Amniotic stem cell (primary cell): ENCODE results near the gene KRT9.
"Not testable (repeated sequence)": the region's sequence is repeated elsewhere in the genome, so short reads cannot be mapped to it uniquely, and the experiment has no call there.

Source experiments
- DNase-seq: peaks from one replicate; lab custom pipeline; 2025; lab: John Stamatoyannopoulos, UW

KRT9 gene

DNA sequence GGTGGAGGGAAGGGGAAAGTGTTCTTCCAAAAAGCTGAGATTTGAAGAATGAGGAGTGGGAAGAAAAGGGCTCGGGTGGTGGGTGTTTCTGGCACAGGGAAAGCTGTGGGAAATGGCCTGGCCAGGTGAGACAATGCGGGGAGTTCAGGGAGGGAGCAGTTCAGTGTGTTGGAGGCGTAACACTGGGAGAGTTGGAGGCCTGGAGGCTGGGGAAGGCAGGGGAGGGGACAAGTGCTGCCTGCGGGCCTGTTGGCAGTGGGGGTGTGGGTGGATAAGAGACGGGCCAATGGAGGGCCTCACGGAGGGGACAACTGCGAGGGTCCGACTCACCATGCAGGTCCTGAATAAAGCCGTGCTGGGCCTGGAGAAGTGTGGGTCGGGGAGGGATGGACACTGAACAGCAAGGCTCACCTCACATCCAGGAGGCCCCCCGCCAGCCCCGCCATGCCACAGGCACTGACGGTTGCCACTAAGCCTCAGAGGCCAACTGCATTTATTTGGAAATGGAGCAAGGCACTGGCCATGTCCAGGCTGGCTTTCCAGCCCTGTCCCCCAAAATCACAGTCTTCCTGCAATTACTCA is 25.9 kb downstream of the KRT9 start:
- DNase-seq: no peak

DNA sequence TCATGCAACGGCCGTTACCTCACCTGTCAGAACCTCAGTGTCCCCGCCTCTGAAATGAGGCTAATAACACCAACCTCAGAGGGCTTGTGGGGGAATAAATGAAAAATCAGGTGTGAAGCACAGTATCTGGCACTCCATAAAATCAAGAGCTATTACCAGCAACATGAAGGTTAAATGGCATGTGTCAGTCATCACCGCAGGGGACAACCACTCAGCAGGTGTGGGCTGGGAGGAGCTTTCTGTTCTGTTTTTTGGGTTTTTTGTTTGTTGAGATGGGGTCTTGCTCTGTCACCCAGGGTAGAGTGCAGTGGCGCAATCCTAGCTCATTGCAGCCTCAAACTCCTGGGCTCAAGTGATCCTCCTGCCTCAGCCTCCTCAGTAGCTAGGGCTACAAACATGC is 26.9 kb downstream of the KRT9 start:
- no peak for DNase-seq

DNA sequence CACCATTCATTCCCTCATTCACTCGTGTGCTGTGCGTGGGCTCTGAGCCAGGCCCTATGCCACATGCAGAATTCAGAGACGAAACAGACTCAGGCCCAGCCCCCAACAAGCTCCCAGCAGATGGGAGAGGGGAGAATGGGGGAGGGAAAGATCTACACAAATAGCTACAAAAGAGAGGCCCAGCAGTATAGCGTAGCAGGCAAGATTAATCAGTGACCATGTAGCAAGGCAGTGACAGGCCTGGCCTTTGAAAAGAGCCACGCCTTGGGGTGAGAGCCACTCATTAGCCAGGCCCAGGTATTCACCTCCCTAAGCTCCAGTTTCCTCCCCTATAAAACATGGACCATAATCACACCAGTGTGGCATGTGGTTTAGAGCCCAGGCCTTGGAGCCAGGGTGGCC is 27.4 kb downstream of the KRT9 start:
- DNase-seq: no peak

DNA sequence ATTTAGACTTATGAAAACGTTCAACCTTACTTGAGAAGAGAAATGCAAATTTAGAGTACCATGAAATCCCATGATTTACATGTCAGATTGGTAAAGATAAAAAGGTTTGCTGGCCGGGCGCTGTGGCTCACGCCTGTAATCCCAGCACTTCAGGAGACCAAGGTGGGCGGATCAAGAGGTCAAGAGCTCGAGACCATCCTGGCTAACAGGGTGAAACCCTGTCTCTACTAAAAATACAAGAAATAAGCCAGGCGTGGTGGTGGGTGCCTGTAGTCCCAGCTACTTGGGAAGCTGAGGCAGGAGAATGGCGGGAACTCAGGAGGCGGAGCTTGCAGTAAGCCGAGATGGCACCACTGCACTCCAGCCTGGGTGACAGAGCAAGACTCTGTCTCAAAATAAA is 29.1 kb downstream of the KRT9 start:
- DNase-seq: not testable (repeated sequence)

DNA sequence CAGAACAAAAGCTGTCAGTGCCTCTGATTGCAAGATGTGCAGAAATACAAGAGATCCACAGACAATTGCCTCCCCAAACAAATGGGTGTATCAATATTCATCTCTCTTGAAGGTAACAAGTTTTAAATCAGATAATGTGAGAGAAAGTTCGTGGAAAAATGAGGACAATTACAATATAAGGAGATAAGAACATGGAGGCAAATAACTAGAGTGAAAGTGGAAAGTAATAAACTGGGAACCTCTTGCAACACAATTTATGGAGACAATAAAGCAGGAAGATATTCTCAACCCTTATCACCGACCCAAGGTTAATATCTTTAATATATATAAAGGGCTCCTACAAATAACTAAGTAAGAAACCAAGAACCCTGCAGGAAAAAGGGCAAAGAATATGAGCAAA is 29.5 kb downstream of the KRT9 start:
- no peak for DNase-seq

DNA sequence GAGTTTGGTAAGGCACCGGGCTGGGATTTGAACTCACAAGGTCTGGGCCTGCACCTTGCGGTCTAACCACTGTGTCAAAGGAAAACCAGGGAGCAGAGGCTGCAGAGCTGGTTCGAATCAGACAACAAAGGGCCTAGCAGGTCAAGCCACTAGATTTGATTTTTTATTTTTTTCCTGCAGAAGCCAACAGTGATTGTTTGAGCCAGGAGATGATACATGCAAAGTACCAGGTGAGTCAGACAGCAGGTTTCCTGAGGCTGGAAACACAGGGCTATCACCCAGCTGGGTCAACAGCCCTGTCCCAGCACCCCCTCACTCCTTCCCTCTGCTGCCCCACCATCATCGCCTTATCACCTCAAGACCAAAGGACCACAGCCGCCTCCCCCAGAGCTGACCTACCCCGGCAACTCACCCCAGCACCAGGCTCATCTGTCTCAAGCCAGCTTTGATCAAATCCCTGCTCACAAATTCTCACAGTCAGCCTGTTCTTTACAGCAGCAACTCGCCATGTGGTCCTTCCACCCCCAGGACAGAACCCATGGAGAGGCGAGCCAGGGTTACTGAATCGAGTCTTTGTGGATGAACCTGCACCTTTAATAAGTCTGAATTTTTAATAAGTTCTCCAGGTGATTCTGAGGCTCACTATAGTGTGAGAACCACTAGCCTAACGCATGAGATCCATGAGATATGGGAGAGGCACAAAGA is 30.8 kb downstream of the KRT9 start:
- no peak for DNase-seq

DNA sequence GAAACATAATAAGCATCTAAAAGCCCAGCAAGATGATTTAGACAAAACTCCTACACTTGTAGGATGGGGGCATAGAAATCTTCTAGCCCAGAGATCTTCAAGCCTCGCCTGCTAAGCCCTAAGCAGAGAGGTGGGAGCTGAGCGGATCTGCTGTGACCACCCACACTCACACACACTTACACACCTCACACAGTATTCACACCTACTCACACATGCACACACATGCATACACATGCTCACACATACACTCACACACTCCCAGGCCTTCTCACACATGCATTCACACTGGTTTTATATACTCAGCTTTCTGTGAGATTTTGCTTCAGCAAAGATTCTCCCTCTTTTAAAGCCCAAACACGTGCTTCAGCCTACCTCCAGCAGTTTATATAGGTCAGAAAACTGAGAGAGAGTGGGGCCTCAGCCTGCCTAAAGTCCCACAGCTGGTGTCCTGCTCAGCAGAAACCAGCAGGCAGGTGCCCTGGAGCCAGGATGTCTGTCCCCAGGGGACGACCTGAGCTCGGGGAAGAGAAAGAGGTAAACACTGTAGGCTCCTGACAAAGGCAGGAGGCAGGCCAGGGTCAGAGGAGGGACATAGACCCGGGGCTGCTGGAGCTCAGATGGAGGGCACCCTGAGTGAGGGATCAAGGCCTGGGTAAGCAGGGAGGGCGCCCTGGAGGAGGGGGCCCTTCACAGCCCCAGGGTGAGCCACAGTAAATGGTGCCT is 31.7 kb downstream of the KRT9 start:
- no peak for DNase-seq

DNA sequence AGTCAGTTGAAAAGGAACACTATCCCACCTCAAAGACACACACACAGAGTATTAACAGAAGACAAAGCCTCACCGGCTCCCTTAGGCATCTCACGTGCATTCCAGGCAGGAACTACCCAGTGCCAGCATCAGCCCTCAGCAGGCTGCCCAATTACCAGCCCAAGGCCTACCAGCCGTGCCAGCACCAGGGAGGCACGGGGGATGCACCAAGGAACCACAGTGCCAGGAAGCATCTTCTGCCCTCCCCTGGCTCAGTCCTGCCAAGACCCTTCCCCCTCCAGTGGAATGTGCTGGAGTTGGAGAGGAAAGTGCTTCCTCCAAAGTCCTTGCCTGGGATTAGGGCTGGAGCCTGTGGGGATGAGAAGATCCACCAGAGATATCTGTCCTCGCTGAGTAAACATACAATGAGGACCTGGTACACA is 32.8 kb downstream of the KRT9 start:
- DNase-seq: no peak

DNA sequence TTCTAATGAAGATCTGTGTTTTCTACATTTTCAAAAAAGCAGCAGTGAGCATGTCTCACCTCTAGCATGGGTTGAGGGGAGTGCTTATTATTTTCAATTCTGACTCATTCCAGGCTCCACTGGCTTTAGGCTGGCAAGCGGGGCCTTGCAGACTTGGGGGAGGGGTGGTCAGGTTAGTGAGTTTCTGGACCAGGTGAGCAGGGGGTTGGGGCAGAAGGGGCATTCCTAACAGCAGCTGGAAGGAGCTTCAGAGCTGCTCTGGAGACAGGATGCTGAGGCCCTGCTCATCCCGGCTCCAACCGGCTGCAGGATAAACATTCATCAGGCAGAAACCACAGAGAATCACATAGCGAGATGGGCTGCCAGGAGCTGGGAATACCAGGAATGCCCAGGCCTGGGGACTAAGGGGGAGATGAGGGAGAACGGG is 33.3 kb downstream of the KRT9 start:
- DNase-seq: no peak

DNA sequence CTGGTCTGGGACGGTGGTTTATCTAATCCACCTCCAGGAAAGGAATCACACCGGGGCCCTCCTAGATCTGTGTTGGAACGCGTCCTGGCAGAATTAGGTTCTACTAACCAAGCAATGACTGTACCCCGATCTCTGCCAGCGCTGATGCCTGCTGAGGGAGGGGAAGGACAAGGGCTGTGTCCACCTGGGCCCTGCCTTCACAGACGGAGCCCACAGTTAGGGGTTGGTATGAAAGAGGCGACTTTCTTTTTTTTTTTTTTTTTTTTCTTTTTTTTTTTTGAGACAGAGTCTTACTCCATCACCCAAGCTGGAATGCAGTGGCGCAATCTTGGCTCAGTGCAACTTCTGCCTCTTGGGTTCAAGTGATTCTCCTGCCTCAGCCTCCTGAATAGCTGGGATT is 33.9 kb downstream of the KRT9 start:
- DNase-seq: no peak

DNA sequence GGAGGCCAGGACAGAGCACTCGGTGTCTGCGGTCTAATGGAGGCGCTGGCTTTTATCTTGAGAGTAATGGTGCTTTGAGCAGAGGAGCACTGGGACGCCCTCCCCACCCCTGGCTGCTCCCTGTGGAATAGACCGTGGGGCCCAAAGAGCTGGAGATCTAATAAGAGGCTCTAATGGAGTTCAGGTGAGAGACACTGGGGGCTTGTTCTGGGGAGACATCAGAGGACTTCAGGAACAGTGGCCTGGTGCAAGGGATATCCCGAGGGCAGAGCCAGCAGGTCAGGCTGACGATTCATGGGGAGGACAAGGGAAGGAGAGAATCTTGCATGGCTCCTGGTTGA is 34.3 kb downstream of the KRT9 start:
- no peak for DNase-seq

DNA sequence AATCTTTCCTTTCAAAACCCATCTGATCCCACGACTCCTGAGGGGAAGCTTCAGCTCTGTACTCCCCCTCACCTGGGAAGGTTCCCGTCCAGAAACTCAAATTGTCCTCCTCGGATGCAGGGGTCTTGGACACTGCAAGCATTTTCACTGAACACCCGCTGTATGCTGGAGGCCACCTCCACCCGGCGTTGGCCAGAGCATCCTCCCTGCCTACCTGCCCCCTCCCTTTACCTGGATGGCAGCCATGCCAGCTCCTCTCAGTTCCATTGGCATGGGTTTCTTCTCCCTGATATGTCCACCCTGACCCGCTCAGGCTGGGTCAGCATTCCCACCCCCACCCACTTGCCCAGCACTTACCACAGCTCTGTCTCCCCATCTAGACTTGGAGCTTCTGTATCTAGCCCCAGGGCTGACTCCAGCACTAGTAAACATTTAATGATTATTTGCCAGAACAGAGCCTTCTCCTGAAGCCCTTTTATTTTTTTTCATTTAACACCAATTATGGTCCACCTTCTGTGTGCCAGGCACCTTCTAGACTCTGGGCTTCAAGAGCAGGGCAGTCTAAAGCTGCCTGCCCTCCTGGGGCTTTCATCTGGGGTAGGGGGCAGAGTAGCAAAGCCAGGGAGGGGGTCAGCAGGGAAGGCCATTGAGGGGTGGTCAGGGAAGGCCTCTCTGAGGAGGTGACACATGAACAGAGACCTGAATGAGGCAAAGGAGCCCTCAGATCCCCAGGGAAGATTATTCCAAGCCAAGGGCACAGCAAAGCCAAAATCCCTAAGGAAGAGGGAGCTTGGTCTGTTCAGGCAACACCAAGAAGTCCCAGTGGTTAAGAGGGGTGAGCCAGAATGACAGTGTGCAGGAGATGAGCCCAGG is 34.9 kb downstream of the KRT9 start:
- no peak for DNase-seq

DNA sequence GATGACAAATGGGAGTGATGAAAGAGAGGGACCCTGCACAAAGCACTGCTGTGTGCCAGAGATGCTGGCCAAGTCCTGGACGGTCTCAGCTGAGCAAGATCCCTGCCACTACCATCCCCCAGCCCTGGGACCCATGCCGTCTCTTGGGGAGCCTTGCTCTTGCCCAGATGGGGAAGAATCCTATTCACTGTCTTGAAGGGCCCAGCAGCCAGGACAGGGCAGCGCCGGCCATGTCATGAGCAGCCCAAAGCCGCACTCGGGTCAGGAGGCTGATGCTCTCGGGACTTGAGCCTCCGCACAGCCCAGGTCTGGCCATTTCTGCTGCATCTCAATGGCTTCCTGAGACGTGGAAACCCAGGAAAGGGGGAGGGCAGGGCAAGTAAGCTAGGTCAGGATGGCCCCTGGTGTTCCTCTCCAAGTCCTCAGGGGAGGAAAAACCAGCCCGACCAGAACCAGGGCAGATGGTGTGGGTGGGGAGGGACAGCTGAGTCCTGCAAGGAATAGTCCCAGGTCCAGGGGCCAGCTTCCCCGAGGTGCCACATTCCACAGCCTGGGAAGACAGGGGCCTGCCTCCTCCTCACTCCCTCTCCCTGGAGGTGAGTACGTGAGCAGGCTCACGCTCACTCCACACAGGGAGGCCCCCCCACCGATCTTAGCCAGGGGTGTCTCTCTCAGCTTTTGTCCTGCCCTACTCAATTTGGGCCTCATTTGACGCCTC is 35.9 kb downstream of the KRT9 start:
- no peak for DNase-seq

DNA sequence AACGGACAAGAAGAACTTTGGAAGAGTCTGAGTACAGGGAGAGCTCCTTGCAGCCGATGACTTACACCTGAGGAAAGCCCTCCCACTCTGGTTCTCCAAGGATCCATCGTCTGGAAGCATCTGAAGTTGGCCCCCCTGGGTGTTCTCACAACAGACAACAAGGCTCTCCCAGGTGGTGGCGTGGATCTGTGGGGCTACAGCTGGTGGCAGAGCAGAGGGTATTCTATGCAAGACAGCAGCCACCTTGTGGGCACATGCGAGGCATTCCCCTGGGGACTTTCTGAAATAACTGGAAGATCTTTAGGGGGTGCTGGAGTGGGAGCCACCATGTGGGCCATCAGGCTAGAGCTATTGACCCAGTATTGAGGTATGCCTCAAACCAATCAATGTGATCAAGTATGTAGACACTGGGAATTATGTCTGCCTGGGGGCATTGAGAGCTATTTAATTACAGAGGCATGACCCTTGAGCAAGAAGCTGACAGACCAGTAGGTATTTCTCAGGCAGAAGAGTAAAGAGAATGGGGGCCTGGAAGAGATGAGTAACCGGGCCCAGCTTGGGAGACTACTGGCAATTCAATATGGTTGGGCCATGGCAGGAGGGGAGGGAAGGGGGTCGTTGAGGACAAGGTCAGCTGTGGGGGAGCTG is 36.8 kb downstream of the KRT9 start:
- DNase-seq: no peak

DNA sequence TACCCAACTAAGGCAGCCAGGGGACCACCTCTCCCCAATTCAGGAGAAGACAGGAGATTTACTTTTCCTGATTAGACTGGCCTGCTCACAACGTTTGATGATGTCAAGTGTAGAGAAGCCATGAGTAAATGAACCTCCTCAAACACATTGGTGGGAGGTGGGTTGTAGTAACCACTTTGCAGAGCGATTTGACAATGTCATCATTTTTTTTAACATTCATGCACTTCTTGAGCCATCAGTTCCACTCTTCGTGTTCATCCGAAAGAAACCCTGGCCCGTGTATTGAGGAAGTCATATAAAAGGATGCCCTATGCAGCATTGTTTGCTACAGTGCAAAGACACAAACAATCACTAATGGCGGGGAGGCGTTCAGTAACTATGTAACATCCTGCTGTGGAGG is 38.2 kb downstream of the KRT9 start:
- DNase-seq: no peak

DNA sequence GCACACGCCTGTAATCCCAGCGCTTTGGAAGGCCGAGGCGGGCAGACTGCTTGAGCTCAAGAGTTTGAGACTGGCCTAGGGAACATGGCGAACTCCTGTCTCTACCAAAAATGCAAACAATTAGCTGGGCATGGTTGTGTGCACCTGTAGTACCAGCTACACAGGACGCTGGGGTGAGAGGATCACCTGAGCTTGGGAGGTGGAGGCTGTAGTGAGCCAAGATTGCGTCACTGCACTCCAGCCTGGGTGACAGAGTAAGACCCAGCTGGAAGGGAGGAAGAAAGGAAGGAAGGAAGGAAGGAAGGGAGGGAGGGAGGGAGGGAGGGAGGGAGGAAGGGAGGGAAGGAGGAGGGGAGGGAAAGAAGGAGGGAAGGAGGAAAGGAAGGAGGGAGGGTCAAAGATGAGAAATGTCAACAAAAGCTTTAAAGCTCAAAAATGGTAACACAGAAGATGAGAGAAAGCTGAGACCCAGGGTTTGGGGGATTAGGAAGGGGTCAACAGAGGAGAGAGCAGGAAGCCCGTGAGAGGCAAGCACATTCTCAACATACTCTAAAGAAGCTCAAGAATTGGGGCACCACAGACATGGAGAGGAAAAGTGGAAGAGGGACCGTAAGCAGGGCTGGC is 38.8 kb downstream of the KRT9 start:
- DNase-seq: no peak

DNA sequence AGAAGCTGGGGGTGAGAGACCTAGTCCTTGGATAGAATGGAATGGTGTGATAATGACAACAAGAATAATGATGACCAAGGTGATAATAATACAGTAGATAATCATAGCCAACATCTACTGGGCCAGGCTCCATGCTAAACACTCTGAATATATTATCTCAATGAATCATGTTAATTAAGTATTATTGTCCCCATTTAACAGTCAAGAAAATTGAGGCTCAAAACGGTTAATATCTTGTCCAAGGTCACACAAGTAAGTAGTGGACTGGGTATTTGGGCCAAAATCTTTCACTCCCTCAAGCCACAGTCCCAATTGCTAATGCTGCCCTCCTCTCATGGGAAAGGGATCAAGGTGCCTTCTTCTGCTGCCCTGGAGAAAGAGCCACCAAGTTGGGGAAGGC is 39.9 kb downstream of the KRT9 start:
- DNase-seq: no peak

DNA sequence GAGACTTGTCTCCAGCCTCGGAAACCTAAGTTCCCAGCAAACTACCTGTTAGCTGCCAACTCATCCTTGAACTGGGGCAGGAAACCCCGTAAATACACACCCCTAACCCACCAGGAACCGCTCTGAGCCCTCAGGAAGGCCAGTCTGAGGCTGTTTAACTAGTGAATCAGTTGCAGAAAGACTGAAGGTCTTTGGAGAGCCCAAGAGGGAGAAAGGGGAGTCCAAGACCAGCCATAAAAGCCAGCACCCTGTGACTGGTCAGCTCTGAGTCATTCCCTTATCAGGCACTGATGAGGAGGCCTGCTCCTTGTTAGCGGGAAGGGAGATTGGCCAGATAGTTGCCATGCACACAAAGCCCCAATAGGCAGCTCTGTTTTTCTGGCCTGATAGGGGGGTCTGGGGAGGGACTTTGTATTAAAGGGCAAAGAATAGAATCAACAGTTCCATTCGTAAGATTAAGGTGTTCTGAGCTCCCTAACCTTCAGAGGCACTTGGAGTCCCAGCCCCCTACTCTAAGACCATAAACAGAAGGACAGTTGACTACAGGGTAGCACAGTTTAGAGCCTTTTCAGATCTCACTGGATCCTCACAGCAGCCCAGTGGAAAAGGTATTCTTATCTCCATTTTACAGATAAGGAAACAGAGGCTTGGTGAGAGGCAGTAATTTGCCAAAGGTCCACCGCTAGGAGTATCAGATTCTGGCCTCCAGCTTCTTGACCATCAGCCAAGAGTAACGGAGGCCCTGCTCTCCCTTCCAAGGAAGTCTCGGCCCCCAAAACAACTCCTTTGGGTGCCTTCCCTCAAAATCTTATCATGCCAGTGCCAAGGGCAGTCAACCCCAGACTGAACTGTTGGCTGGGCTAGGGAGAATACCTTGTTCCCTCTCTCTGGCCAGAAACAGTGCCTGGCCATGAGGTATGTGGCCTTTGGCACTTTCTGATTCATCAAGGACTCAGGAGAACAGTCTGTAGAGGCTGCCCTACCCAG is 41.5 kb downstream of the KRT9 start:
- peak; percentile 86 for DNase-seq

DNA sequence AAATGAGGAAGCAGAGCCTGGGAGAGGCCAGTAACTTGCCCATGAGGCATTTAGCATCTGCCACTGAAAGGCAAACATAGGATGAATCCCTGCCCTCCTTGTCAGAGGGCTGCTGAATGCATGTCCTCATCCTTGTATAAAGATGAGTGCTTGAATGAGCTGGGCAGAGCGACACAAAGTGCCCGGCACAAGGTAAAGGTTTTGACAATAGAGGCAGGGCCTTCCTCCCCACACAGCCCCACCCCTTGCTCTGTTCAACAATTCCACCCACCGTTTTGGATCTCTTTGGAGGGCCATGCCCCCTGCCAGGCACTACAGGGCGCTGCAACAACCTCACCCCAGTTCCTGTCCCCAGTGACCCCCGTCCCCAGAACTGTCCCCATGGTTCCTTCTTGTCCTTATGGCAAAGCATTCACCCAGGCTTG is 42.4 kb downstream of the KRT9 start:
- no peak for DNase-seq

DNA sequence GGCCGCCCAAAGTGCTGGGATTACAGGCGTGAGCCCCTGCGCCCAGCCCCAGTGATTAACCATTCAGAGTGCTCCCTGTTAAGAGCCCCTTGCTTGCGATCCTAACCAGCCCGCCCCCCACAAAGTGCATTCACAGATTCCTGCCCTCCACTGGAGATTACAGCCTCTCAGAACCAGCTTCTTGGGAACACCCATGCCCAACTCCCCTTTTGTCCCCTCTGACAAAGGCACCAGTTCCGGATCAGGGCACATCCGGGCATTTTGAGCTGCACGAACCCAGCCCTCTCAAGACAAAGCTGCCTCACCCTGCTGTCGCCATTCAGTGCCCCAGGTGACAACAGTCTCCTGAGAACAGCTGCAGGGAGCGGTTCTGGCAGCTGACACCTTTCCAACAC is 42.9 kb downstream of the KRT9 start:
- DNase-seq: no peak
